Fibroblast of lung (primary cell): ENCODE results near the gene DEFB125.

Experiments used
- EZH2 ChIP-seq: IDR thresholded peaks from 2 replicates; pipeline ENCODE4 v1.5.1; 2012; ENCODE audit warnings: low read length, control low read depth, mild to moderate bottlenecking; ENCODE audit errors: missing control alignments
- TF ChIP-seq, protein P1 (sequence below), 2 donors: IDR thresholded peaks in 1 of 2; conservative IDR thresholded peaks in 1 of 2; 1 replicate in 1 of 2; 2 replicates in 1 of 2; pipeline ENCODE4 v1.5.1; 2011 to 2012; ENCODE audit warnings: low read length in 2 of 2, control low read depth in 1 of 2, inconsistent platforms in 1 of 2, low read depth in 1 of 2, mild to moderate bottlenecking in 1 of 2

DNA sequence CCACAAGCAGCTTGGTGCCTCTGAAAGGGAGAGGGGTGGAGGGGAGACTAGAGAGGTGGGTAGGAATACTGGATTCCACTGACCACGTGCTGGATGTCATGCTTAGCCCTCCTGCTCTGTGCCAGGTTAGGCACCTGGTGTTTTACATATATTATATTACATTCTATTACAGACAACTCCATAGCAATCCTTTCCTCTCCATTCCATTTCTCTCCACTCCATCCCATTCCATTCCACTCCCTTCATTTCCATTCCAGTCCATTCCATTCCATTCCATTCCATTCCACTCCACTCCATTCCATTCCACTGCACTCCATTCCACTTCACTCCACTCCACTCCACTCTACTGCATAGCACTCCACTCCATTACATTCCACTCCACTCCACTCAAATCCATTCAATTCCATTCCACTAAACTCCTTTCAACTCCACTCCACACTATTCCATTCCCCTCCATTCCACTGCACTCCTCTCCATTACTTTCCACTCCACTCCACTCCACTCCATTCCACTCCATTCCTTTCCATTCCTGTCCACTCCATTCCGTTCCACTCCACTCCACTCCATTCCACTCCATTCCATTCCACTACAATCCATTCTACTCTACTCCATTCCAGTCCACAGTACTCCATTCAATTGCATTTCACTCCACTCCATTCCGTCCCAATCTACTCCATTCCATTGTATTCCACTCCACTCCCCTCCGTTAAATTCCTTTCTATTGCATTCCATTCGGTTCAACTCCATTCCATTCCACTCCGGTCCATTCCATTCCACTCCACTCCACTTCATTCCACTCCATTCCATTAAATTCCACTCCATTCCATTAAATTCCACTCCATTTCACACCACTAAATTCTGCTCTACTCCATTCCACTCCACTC lies 27.2 kb upstream of the DEFB125 start:
- TF ChIP-seq, protein P1, sequence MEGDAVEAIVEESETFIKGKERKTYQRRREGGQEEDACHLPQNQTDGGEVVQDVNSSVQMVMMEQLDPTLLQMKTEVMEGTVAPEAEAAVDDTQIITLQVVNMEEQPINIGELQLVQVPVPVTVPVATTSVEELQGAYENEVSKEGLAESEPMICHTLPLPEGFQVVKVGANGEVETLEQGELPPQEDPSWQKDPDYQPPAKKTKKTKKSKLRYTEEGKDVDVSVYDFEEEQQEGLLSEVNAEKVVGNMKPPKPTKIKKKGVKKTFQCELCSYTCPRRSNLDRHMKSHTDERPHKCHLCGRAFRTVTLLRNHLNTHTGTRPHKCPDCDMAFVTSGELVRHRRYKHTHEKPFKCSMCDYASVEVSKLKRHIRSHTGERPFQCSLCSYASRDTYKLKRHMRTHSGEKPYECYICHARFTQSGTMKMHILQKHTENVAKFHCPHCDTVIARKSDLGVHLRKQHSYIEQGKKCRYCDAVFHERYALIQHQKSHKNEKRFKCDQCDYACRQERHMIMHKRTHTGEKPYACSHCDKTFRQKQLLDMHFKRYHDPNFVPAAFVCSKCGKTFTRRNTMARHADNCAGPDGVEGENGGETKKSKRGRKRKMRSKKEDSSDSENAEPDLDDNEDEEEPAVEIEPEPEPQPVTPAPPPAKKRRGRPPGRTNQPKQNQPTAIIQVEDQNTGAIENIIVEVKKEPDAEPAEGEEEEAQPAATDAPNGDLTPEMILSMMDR (conservative IDR thresholded peaks at IDR 0.05 in 1 of 2, IDR thresholded peaks at IDR 0.05 in 1 of 2; ENCODE audit: low read depth in 1 of 2, low read length in 2 of 2) = no peak
- TF ChIP-seq EZH2 = no peak
